DND-41 (cell line): ENCODE results near the gene TCF12.

Experiments used
- CTCF ChIP-seq: IDR thresholded peaks from 2 replicates; pipeline ENCODE4 v1.5.1; 2012; ENCODE audit warnings: borderline replicate concordance, low read length, moderate library complexity, mild to moderate bottlenecking; ENCODE audit not compliant: poor library complexity, severe bottlenecking; ENCODE audit errors: extremely low read depth
- EZH2 ChIP-seq: IDR thresholded peaks from 3 replicates; pipeline ENCODE4 v1.6.1; 2012; ENCODE audit warnings: borderline replicate concordance, low read depth, mild to moderate bottlenecking, moderate library complexity, low read length, inconsistent platforms; ENCODE audit not compliant: severe bottlenecking

- TF ChIP-seq CTCF (no peak), EZH2 (no peak)
Observed at GRCh38 chr15:56933811-56934210, 15.4 kb downstream of the TCF12 start.
